DND-41 (cell line): ENCODE measurements around the gene MUC2.
A peak's percentile ranks its signal among the peaks of the same experiment; 100 is the strongest.

Source experiments
- ATAC-seq: fragments of 200-7000 bp; cut with Tn5 transposase; 3 replicates; pipeline ENCODE4 v1.9.1; 2021; ENCODE audit warnings: low read depth; ENCODE audit not compliant: insufficient read depth
- DNase-seq: peaks from one replicate; pipeline ENCODE4 v3.0.0-alpha.2; 2020
- H2AFZ ChIP-seq: 2 replicates; pipeline ENCODE4 v1.6.0; 2012; ENCODE audit warnings: low read depth, low read length
- H3K27ac ChIP-seq: 2 replicates; pipeline ENCODE4 v1.5.1; 2012; ENCODE audit warnings: low read length, inconsistent platforms
- H3K27me3 ChIP-seq: fragments of 200-600 bp; sonication (generic); 2 replicates; pipeline ENCODE4 v1.6.0; 2012; ENCODE audit warnings: low read length, mild to moderate bottlenecking, inconsistent platforms; ENCODE audit not compliant: insufficient read depth, poor library complexity
- H3K36me3 ChIP-seq: 2 replicates; pipeline ENCODE4 v1.5.1; 2012; ENCODE audit warnings: low read length, inconsistent platforms; ENCODE audit not compliant: insufficient read depth
- H3K4me1 ChIP-seq: 2 replicates; pipeline ENCODE4 v1.5.1; 2012; ENCODE audit warnings: mild to moderate bottlenecking, low read length; ENCODE audit not compliant: insufficient read depth
- H3K4me2 ChIP-seq: 2 replicates; pipeline ENCODE4 v1.6.0; 2012; ENCODE audit warnings: mild to moderate bottlenecking, moderate library complexity, low read length, inconsistent platforms; ENCODE audit not compliant: insufficient read depth
- H3K4me3 ChIP-seq, 2 experiments: fragments of 200-600 bp in 1 of 2; shearing (Covaris generic) in 1 of 2; 2 replicates each; pipeline ENCODE4 v1.5.1; 2012 to 2016; ENCODE audit warnings: inconsistent platforms in 2 of 2, low read length in 2 of 2, mild to moderate bottlenecking in 2 of 2, low read depth in 1 of 2, moderate library complexity in 1 of 2
- H3K79me2 ChIP-seq: 2 replicates; pipeline ENCODE4 v1.6.0; 2012; ENCODE audit warnings: low read length, inconsistent platforms; ENCODE audit not compliant: insufficient read depth
- H3K9ac ChIP-seq: 2 replicates; pipeline ENCODE4 v1.6.0; 2012; ENCODE audit warnings: low read depth, mild to moderate bottlenecking, inconsistent platforms, low read length, moderate library complexity
- H3K9me3 ChIP-seq: 2 replicates; pipeline ENCODE4 v1.5.1; 2012; ENCODE audit warnings: low read length, moderate library complexity, mild to moderate bottlenecking, inconsistent platforms; ENCODE audit not compliant: insufficient read depth, severe bottlenecking
- H4K20me1 ChIP-seq: 2 replicates; pipeline ENCODE4 v1.6.0; 2012; ENCODE audit warnings: low read length; ENCODE audit not compliant: insufficient read depth
- CTCF ChIP-seq: IDR thresholded peaks from 2 replicates; pipeline ENCODE4 v1.5.1; 2012; ENCODE audit warnings: borderline replicate concordance, low read length, moderate library complexity, mild to moderate bottlenecking; ENCODE audit not compliant: poor library complexity, severe bottlenecking; ENCODE audit errors: extremely low read depth
- EZH2 ChIP-seq: IDR thresholded peaks from 3 replicates; pipeline ENCODE4 v1.6.1; 2012; ENCODE audit warnings: borderline replicate concordance, low read depth, mild to moderate bottlenecking, moderate library complexity, low read length, inconsistent platforms; ENCODE audit not compliant: severe bottlenecking

The MUC2 gene

DNA sequence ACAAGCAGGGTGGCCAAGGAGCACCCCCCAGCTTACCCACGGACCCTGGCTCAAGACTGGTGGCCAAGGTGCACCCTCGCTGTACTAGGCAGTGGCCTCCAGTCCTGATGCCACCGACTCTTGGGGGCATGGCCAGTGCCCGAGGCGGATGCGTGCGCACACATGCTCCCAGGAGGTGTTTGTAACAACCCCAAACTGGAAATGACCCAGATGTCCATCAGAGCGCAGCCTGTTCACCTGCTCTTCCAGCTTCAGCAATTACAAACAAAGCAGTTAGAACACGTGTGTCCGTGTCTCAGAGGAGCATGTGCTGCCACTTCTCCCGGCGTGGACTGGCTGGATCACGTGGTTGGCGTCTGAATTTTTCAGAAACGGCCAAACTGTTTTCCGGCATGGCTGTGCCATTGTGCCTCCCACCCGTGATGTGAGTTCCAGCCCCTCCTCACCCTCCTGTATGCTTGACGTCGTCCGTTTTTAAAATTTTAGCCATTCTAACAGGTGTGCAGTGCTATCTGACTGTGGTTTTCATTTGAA is 31.0 kb upstream of the MUC2 start:
- Histone ChIP-seq H3K4me2 (no peak overlapping the region), H3K79me2 (no peaks in the 10 kb centered on the region), H3K27me3 (no peaks in the 10 kb centered on the region), H4K20me1 (no peaks in the 10 kb centered on the region), H3K4me1 (no peaks in the 10 kb centered on the region), H3K9me3 (no peaks in the 10 kb centered on the region), H3K36me3 (no peaks in the 10 kb centered on the region), H3K9ac (no peak overlapping the region), H2AFZ (no peak overlapping the region), H3K4me3 (no peak overlapping the region), H3K27ac (no peak overlapping the region)
- ATAC-seq: no peak
- TF ChIP-seq EZH2 (no peak), CTCF (no peak)
- no peak for DNase-seq

- Histone ChIP-seq H3K4me2 (no peak overlapping the region), H3K9ac (no peak overlapping the region), H3K4me1 (no peaks in the 10 kb centered on the region), H3K36me3 (no peaks in the 10 kb centered on the region), H3K79me2 (no peaks in the 10 kb centered on the region), H3K4me3 (no peak overlapping the region), H3K9me3 (no peaks in the 10 kb centered on the region), H2AFZ (no peak overlapping the region), H3K27me3 (no peaks in the 10 kb centered on the region), H4K20me1 (no peaks in the 10 kb centered on the region), H3K27ac (no peak overlapping the region)
- DNase-seq: no peak
- ATAC-seq: no peak
- TF ChIP-seq CTCF: no peak
- no peak for TF ChIP-seq EZH2
These were observed 30.5 kb upstream of the MUC2 start for GRCh38 chr11:1044160-1044559.

DNA sequence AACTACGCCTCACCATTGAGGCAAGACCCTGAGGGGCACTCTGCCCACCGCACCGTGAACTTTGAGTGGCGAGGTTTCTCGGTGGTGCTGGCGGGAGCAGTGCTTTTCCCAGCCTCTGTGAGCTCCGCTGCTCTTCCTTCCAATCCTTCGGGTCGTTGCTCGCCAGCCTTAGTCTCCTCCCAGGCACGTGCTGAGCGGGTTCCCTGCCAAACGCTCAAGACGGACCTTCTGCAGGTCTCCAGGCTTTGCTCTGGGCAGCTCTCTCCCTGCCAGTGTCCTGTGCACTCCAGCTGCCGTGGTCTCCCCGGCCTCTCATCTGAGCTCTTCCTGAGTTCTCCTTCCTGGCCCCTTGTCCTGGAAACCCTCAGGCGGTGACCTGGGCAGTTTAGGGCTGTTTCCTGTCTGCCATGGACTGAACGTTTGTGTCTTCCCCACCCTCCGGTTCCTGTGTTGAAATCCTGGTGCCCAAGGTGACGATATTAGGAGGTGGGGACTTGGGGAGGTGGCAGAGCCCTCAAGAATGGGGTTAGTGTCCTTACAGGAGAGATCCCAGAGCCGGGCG is 27.0 kb upstream of the MUC2 start:
- ATAC-seq: no peak
- H3K27ac ChIP-seq: no peak overlapping the region

GRCh38 chr11:1048375-1049070 is 26.2 kb upstream of the MUC2 start:
- Histone ChIP-seq H3K4me1 (0 out of 2 replicates have a peak, but pooled peaks cover 5% of the 10 kb centered on the region), H3K27me3 (no peaks in the 10 kb centered on the region), H2AFZ (no peak overlapping the region), H3K9ac (no peak overlapping the region), H3K36me3 (no peaks in the 10 kb centered on the region), H4K20me1 (no peaks in the 10 kb centered on the region; the same call in 1 of the 2 replicates), H3K9me3 (no peaks in the 10 kb centered on the region), H3K79me2 (no peaks in the 10 kb centered on the region), H3K4me3 (no peak overlapping the region), H3K27ac (no peak overlapping the region), H3K4me2 (no peak overlapping the region)
- TF ChIP-seq EZH2: no peak
- TF ChIP-seq CTCF: peak; percentile 4
- DNase-seq (no peak), ATAC-seq (no peak)

More for the DNA sequence above, 27.0 kb upstream of the MUC2 start:
- Histone ChIP-seq H3K9ac (no peak overlapping the region), H3K4me2 (no peak overlapping the region), H3K79me2 (no peaks in the 10 kb centered on the region), H3K9me3 (no peaks in the 10 kb centered on the region), H3K4me3 (no peak overlapping the region), H4K20me1 (no peaks in the 10 kb centered on the region; the same call in 1 of the 2 replicates), H3K4me1 (0 out of 2 replicates have a peak, but pooled peaks cover 5% of the 10 kb centered on the region), H3K27me3 (no peaks in the 10 kb centered on the region), H2AFZ (no peak overlapping the region), H3K36me3 (no peaks in the 10 kb centered on the region)
- DNase-seq: no peak
- TF ChIP-seq EZH2: no peak
